Left lung (tissue), 10 donors: ENCODE results near the gene MAML2. TPM values are rescaled to one million over a fixed set of nuclear protein-coding genes. Genes with fewer than 3 reads are reported as not detected.
A peak's percentile ranks its signal among the peaks of the same experiment; 100 is the strongest.

Experiments used
- ATAC-seq: fragments of 200-7000 bp; cut with Tn5 transposase; one replicate; pipeline ENCODE4 v1.9.1; 2020; ENCODE audit warnings: moderate library complexity
- DNase-seq, 4 donors: peaks; one replicate each; pipeline ENCODE4 v3.0.0-alpha.2; 2013 to 2020
- H3K27ac ChIP-seq, 2 donors: fragments of 200-600 bp; sonication (generic) in 1 of 2; one replicate each; pipeline versions ENCODE4 v1.5.0 to v1.8.0; 2020 to 2021
- H3K27me3 ChIP-seq, 2 donors: fragments of 200-600 bp; sonication (generic) in 1 of 2; one replicate each; pipeline versions ENCODE4 v1.5.0 to v1.8.0; 2020 to 2021
- H3K36me3 ChIP-seq, 2 donors: fragments of 200-600 bp; sonication (generic) in 1 of 2; one replicate each; pipeline versions ENCODE4 v1.5.0 to v1.8.0; 2020 to 2021
- H3K4me1 ChIP-seq, 2 donors: fragments of 200-600 bp; one replicate each; pipeline ENCODE4 v1.8.0; 2021
- H3K4me3 ChIP-seq, 2 donors: fragments of 200-600 bp; sonication (generic) in 1 of 2; one replicate each; pipeline versions ENCODE4 v1.5.0 to v1.8.0; 2020 to 2021; ENCODE audit warnings: mild to moderate bottlenecking in 1 of 2
- H3K9me3 ChIP-seq, 2 donors: fragments of 200-600 bp; sonication (generic) in 1 of 2; one replicate each; pipeline versions ENCODE4 v1.5.0 to v1.8.0; 2020 to 2021
- intact Hi-C, 2 donors: fragments of 100-400 bp; cut with DNase I; formaldehyde crosslinking; loops; one replicate each; pipeline versions ENCODE4 v1.11.2 to v1.14.2; 2022
- polyA plus RNA-seq, 6 donors: library from polyadenylated mRNA; unstranded; fragments of 120-200 nt; gene quantifications; one replicate each; pipeline ENCODE4 v1.2.1, GENCODE V29; 2013; ENCODE audit not compliant: insufficient read length in 6 of 6
- total RNA-seq, 2 donors: library from RNA; stranded (reverse); fragmentation: NEBNext Ultra II Directional; extraction: Animal tissue kit (Norgen Biotek cat#: 25700); gene quantifications; one replicate each; pipeline ENCODE4 v1.2.1, GENCODE V29; 2021
- TF ChIP-seq, protein P1 (sequence below), 2 donors: fragments of 200-600 bp; sonication (generic) in 1 of 2; IDR thresholded peaks; one replicate each; pipeline versions ENCODE4 v1.5.0 to v1.8.0; 2021; ENCODE audit warnings: antibody characterized with exemption in 2 of 2
- donor health status: DM: no; HTN: yes; CAD: no.
- donor health status: DM: no; HTN: no; CAD: no.

The MAML2 gene
- total and polyA plus RNA-seq, 8 donors: 18.7 to 44.0 (median 36.6) TPM

DNA sequence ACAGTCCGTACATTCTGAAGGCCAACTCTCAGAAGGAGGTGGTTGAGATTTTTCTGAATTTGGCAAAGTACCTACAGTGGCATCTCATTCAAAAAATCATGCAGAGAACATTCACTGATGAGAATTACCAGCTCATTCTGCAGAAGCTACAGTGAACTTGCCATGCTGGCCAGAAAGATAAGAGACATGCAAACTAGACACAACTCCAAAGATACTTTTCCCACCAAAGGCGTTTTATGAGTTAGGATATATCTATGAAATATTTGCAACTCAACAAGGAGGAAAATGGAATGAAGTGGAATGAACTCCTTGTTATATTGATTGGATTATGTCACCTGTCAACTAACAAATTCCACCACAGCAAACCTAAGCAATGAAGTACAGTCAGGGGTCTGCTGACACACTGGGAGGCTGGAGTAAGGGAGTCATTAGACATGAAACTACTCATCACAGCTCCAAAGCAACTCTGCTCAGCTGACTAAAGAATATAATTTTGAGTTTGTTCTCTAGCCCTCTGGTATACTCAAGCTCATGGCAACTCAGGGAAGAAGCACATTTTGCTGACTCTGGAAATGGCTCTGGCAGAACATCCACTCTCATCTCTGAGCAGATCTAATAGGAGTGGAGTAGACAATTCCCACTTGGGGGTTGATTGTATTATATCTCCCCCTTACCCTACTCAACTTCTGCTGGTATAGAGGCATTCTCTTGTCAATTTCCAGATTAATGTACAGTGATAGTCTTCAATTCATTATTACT is 22.9 kb downstream of the MAML2 start:
- TF ChIP-seq, protein P1, sequence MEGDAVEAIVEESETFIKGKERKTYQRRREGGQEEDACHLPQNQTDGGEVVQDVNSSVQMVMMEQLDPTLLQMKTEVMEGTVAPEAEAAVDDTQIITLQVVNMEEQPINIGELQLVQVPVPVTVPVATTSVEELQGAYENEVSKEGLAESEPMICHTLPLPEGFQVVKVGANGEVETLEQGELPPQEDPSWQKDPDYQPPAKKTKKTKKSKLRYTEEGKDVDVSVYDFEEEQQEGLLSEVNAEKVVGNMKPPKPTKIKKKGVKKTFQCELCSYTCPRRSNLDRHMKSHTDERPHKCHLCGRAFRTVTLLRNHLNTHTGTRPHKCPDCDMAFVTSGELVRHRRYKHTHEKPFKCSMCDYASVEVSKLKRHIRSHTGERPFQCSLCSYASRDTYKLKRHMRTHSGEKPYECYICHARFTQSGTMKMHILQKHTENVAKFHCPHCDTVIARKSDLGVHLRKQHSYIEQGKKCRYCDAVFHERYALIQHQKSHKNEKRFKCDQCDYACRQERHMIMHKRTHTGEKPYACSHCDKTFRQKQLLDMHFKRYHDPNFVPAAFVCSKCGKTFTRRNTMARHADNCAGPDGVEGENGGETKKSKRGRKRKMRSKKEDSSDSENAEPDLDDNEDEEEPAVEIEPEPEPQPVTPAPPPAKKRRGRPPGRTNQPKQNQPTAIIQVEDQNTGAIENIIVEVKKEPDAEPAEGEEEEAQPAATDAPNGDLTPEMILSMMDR (IDR thresholded peaks at IDR 0.05): no peak
- Histone ChIP-seq H3K27ac (no peak overlapping the region), H3K4me3 (no peak overlapping the region), H3K36me3 (no peaks in the 10 kb centered on the region), H3K4me1 (peaks cover 30 to 45% of the 10 kb centered on the region in 2 donors), H3K9me3 (no peaks in the 10 kb centered on the region), H3K27me3 (no peaks in the 10 kb centered on the region)
- intact Hi-C loops: no loop called here
- no peak for ATAC-seq
- no peak for DNase-seq

DNA sequence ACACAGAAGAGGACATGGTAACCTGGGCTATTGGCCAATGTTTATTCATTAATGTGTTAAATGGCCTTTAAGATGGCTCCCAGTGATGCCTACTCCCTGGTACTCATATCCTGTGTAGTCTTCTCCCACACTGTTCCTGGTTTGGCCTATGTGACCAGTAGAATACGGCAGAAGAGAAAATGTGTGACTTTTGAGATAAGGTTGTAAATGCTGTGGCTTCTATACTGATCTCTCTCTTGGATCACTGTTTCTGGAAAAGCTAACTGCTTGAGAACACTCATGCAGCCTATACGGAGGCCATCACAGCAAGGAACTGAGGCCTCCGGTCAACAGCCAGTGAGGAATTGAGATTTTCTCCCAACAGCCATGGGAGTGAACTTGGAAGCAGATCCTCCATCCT is 24.1 kb downstream of the MAML2 start:
- TF ChIP-seq, protein P1 (IDR thresholded peaks at IDR 0.05): no peak
- H3K27me3 ChIP-seq: no peaks in the 10 kb centered on the region
- peaks cover 40 to 50% of the 10 kb centered on the region in 2 donors for H3K4me1 ChIP-seq
- H3K4me3 ChIP-seq: no peak overlapping the region
- intact Hi-C loops: no loop called here
- DNase-seq: no peak
- no peaks in the 10 kb centered on the region for H3K9me3 ChIP-seq
- H3K27ac ChIP-seq: no peak overlapping the region
- no peaks in the 10 kb centered on the region for H3K36me3 ChIP-seq
- no peak for ATAC-seq

DNA sequence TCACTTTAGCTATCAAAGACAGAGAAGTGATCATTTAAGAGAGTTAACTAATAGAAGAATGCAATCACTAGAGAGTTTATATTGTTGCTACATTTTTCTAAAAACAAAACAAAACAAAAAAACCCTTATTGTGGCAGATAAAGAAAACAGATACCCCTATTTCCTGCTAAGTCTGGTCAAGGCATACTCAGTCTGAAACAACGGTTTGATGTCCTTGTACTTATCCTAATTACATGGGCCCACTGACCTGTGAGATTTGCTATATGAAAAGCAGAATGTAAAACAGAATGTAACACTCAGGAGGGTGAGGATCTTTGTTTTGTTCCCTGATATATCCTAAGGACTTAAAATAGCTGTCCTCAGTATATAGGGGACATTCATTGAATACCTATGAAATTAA is 24.6 kb downstream of the MAML2 start:
- Histone ChIP-seq H3K4me1 (peaks cover 40 to 54% of the 10 kb centered on the region in 2 donors), H3K36me3 (no peaks in the 10 kb centered on the region), H3K9me3 (no peaks in the 10 kb centered on the region), H3K27me3 (no peaks in the 10 kb centered on the region), H3K27ac (peak overlapping the region; percentile 2 to 55), H3K4me3 (no peak overlapping the region)
- ATAC-seq (no peak), DNase-seq (no peak)
- TF ChIP-seq, protein P1 (IDR thresholded peaks at IDR 0.05): no peak
- intact Hi-C loops: no loop called here

DNA sequence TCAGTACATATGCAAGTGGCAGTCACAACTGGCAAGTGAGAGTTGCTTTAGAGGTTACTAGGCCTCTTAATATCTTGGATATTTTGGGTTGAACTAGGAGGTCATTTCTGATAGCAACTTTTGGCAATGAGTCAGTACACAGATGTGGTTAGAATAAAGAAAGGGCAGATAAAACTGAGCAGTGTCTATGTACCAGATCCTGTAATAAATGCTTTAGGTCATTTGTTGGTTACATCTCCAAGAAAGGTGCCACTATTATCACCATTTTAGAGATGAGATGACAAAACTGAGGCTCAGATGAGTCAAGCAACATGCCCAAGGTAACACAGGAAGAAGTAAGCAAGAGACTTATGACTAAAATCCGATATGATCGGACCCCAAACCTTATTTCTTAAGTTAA is 25.0 kb downstream of the MAML2 start:
- DNase-seq (no peak), ATAC-seq (no peak)
- Histone ChIP-seq H3K27me3 (no peaks in the 10 kb centered on the region), H3K4me3 (no peak overlapping the region), H3K27ac (peak overlapping the region; percentile 2 to 55), H3K9me3 (no peaks in the 10 kb centered on the region), H3K36me3 (no peaks in the 10 kb centered on the region), H3K4me1 (peaks cover 40 to 58% of the 10 kb centered on the region in 2 donors)
- TF ChIP-seq, protein P1 (IDR thresholded peaks at IDR 0.05): no peak
- intact Hi-C loops: no loop called here

DNA sequence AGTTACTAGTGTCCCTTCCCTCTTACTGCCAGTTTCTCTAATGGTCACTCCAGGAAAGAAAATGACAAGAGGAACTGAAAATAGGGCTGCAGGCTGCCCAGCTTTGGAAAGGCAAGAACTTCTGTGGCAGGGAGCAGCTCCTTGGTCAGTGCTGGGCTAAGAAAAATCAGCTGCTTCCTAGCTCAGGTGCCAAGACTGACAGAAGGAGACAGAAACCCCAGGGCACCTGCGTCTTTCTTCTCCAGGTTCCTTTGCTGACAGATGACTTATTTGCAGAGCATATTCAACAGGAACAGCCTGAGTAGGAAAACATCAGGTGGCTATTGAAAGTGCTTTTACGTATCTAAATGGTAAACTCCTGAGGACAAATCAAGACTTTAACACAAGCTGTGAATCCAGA is 25.4 kb downstream of the MAML2 start:
- Histone ChIP-seq H3K36me3 (no peaks in the 10 kb centered on the region), H3K9me3 (no peaks in the 10 kb centered on the region), H3K4me1 (peaks cover 40 to 62% of the 10 kb centered on the region in 2 donors), H3K27me3 (no peaks in the 10 kb centered on the region), H3K4me3 (no peak overlapping the region), H3K27ac (peak overlapping the region; percentile 2 to 55)
- intact Hi-C loops: no loop called here
- DNase-seq (no peak), ATAC-seq (peak; percentile 15)
- TF ChIP-seq, protein P1 (IDR thresholded peaks at IDR 0.05): no peak
